Stimulated activated CD8-positive, alpha-beta memory T cell treated with anti-CD3 and anti-CD28 coated beads, Interleukin-7, amount 100 ng/mL, for 1 hour (primary cell): ENCODE data around the gene QSOX1.

Source experiments
- DNase-seq, 2 donors: peaks; one replicate each; pipeline ENCODE4 v3.0.0-alpha.2; 2020; ENCODE audit warnings: low read depth in 2 of 2

Gene QSOX1

DNA sequence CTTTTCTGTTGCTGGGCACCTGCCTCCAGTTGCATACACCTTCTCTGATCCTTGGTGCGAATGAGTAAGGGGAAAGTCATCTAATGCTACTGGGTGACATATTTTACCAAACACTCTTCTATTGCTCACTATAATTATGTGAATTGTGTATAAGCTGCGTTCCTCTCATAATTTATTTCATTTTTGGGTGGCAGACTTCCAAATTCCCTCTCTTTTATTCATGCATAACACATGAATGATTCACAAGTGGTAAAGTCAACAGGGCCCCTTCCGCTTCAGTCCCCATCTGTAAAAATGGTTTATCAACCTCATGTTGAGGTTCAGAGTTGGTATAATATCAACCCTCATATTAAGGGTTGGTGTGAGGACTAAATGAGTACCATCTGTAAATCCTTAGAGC is 3.2 kb upstream of the QSOX1 start:
- no peak for DNase-seq

DNA sequence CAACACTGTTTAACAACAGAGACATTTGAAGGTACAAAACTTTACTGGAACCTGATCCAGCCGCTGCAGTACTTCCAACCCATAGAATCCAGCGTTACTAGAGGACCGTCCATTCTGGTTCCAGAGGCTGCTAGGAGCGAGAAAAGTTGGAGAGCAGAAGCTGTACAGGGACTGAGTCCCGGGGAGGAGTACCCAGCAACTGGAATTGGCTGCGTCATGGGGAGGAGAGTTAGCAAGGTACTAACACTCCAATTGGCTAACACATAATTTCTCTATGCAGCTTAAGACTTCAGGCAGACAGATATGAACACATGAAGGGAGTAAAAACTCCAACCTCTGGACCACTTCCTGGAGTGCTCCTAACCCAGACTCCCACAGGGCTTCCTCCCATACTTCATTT is 2.1 kb upstream of the QSOX1 start:
- DNase-seq = no peak

GRCh38 chr1:180153032-180153431 is 1.6 kb upstream of the QSOX1 start:
- no peak for DNase-seq

DNA sequence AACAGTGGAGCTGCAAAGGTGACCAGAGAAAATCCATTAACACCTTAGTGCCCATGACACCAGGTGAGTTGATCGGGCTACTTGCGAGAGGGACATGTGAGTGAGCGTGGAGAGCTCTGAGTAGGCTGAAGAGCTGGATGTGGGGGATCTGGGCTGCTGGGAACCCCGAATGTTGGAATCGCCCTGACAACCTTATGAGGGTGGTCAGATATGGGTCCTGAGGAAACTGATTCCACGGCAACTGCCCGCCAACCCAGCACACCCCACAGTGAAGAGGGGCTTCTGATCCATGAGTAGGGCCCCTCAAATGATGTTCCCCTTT is 705 bp upstream of the QSOX1 start:
- DNase-seq = no peak

DNA sequence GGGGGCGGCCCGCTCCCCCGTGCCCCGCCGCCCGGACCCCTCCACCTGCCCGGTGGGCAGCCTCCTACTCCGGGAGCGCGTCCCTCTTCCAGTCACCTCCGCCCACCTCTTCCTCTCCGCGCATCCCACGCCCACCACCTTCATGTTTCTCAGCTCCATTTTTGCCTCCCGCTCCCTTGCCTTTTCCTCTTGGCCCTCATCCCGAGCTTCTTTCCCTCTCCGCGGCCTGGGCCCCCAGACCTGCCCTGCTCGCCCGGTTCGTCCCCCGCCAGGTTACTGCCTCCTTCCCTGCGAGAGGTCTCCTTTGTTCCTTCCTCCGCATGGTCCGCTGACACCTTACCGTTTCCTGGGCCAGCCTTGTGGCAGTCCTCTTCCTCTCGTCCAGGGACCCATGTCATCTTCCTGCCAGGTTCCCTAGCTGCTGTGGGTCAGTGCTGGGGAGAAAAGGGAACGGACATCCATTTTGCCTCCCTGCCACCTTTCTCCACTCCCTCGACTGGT is 563 bp downstream of the QSOX1 start:
- DNase-seq = no peak

GRCh38 chr1:180156201-180156600 is 1.5 kb downstream of the QSOX1 start:
- DNase-seq = no peak

DNA sequence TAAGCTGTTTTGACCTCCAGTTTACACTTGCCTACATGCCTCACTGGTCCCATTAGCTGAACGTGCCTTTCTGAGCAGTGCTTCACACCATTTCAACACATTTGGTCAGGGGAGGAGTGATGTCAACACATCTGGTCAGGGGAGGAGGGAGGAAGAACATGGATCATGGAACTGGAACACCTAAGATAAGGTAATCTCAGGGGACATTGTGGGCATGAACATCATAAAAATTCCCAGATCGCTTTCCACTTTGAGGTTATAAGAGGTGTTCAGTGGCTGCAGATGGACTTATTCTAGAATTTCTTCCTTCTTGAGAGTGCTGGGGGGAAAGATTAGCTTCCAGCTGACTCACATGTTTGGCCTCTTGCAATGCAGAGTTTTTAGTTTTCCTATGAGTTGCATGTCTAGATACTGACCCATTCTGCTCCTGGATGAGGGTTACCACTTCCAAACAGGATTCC is 2.0 kb downstream of the QSOX1 start:
- DNase-seq = no peak

DNA sequence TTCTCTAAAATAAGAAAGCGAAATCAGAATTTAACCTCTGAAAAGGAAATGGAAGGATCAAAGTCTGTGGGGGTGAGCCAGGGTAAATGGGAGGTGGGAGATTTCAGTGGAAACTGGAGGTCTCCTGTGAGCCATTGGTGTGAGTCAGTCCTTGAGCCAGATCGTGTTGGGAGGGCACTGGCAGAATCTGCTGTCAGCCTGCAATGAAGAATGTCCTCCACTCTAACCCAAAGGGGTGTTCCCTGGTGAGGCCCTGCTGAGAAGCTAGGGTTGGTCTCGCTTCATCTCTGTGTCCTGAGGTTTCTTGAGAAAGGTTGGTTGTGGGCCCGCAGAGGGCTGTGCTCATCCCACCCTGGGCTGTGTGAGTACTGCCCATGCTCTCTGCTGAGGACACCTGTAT is 2.4 kb downstream of the QSOX1 start:
- DNase-seq = no peak

DNA sequence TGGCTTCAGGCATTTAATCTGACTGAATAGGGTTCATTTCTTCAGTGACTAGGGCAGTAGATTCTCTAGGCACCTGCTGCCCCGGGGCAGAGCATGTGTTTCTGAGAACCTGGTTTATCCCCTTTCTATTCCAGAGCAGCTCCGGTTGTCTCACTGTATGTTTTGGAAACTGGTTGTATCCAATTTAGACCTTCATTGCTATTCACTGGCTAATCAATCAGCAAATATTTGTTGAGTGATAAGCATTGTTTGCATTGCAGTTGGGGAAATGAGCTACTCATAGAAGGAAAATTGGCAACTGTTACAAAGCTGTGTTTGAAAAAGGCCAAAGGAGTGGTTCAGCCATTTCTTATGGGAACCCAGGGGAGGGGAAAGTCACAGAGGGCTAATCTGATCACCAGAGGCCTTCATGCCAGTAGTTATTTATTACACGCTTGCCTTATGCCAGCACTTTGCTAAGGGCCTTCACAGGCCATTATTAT is 2.9 kb downstream of the QSOX1 start:
- DNase-seq = no peak

DNA sequence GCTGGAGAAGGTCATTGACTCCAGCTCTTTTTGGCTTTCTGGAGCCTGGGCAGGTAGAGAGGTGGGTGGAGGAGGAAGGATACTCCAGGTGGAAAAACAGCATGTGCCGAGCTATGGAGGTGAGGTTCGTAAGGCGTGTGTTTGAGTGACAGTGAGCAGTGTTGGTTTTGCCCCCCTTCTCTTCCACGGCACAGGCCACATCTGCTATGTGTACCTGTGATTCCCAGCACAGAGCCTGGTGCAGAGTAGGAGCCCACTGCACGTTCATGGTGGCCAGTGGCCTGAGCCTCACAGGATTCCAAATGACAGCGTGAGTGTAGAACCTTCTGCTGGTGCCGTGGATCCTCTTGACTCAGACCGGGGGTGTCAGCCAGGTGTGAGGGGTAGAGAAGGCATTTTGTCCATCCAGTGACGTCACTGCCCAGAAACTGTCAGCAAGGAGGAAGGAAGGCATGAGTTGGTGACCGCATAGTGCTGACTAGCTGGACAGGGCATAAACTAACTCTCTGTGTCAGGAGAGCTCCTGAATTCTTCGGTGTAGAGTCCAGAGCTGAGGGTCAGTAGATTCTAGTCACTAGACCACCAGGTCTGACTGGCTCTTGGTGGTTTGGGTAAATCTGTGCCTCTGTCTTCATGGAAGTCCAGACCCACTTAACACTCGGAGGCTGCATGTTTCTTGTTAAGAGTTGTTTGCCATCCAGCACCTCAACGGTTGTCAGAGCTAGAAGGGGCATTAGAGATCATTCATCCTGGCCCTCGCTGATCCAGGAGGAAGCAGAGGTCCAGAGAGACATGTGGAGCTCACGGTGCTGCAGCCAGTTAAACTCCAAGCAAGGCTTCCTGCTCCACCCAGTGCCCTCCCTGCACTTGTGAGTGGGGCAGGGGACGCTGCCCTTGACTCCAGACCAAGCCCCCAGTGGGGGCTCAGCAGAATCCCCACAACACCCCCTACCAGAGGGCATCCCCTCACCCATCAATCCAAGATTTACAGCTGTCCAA is 3.8 kb downstream of the QSOX1 start:
- no peak for DNase-seq

DNA sequence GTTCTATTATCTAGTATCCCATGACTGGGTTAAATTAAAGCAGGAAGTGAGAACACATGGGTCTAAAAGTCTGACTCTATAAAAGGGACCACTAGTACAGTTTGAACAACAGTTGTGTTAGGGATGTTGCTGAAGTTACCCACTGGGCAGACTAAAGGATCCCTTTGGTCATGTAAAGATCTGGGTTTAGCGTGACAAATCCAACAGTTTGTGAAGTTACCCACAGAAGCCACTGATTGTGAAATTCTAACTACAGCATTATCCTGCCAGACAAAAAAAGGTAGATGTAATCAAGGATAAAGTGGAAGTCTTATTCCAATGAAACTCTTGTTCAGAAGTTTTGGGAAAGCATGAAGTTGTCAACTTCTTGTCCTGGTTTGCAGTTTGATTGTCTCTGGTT is 5.7 kb downstream of the QSOX1 start:
- no peak for DNase-seq

DNA sequence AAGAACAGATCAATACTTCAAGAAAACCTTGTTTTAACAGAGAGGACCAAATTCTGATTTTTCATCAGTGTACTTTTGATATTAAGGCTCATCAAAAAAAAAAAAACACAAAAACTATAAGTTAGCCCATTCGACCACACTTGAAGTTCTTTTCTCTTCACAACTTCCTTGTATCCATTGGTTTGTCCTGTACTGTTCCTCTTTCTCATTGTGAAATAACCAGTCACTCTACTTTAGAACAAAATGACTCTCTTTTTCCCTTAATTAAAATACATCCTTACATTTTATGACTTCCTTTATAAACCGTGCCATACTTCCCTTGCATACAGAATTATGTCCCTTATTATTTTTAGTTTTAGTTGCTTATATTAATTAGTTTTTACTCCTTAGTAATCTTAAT is 8.4 kb downstream of the QSOX1 start:
- no peak for DNase-seq

DNA sequence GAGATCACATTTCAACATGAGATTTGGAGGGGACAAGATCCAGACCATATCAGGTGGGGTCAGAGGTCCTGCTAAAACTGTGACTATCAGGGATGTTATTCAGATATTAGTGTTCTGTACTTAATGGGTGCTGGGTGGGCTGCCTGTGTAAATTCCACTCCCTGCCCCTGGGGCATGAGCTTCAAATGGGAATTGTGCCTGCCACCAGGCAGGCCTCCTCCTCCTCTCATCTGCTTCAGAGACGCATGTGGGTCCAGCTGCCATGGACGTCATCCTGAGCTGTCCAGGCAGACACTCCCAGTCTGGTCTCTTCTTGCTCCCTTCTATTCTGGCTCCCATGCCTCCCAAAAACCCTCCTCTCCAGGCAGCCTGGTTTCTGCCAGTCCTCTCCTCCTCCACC is 10.4 kb downstream of the QSOX1 start:
- DNase-seq = no peak

GRCh38 chr1:180165509-180166435 is 11.1 kb downstream of the QSOX1 start:
- DNase-seq = no peak

DNA sequence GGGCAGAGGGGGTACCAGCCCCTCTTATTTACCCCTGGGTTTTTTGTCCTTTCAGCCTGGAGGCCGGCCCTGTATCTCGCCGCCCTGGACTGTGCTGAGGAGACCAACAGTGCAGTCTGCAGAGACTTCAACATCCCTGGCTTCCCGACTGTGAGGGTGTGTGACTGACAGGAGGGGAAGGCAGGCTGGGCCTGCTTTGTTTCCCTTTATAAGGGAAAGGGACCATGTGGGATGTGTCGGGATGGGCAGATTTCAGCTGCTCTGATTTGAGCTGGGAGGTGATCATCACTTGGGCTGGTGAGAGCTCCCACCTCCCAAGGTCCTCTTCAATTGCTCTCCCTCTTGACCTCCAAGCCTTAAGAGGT is 11.7 kb downstream of the QSOX1 start:
- no peak for DNase-seq

- no peak for DNase-seq
Observed at GRCh38 chr1:180167021-180167701, 12.5 kb downstream of the QSOX1 start.

GRCh38 chr1:180167721-180168467 is 13.2 kb downstream of the QSOX1 start:
- DNase-seq = no peak

DNA sequence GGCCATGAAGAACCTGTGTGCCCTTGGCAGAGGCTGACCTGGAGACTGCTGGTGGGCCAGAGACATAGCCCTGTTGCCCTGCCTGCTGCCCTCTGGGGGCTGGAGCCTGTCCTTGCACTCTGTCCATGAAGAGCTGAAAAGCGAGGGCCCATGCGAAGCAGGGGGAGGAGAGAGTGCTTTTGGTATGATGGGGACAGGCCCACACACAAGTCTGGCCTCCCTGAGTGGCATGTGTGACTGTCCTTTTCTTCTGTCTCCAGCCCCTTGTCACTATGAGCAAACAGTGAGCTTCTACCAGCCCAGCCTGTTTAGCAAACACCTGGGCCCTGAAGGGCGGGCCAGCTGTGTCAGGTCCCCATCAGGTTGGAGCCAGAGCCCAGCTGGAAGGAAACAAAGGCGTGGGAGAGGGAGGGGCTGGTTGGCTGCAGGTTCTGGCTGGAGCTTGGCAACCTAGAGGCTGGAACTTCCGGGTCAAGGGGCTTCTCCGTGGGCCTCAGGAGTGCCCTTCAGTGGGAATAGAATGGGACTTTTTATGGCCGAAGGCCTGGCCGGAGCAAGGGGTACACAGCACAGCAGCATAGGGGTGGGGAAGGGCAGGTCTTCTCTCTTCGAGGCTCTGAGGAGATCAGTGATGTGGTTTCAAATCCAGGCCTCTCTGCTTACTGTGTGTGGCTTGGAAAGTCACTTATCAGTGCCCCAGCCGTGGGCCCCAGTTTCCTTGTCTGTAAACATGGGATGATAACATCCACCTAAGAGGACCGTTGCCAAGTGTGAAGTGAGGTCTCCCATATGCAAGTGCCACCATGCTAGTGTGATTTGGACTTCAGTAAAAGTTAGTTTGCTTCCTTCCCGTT is 14.3 kb downstream of the QSOX1 start:
- DNase-seq = no peak

DNA sequence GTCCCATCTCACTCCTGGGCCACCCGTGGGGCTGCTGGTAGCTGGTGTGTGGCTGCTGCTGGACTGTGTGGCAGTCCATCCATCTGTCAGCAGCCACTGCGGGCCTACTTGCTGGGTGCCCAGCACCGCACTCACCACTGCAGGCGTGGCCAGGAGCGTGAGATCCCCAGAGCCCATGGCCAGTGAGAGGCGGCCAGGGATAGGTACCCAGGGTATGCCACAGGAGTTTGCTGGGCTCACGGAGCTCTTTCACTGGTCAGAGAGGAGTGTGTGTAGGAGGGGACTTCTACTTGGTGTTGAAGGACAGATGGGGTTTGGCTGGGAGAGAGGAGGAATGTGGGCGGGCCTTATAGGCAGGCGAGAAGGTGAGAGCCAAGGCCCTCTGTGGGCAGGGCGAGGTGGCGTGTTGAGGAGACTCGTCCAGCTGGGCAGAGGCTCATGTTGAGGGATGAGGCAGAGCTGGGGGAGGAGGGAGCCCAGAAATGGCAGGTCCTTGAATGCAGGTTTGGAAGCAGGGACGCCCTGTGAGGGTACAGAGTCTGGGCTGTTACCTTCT is 15.0 kb downstream of the QSOX1 start:
- no peak for DNase-seq
